NCI-H82 treated with DMSO at 0.1 percent for 48 hours (cell line): Measurements from ENCODE around the gene HPS5.
"Not testable (repeated sequence)": the region's sequence is repeated elsewhere in the genome, so short reads cannot be mapped to it uniquely, and the experiment has no call there.

Experiments used
- DNase-seq: peaks from one replicate; lab custom pipeline; 2025; ENCODE audit not compliant: unreplicated experiment; lab: John Stamatoyannopoulos, UW

The HPS5 gene, protein sequence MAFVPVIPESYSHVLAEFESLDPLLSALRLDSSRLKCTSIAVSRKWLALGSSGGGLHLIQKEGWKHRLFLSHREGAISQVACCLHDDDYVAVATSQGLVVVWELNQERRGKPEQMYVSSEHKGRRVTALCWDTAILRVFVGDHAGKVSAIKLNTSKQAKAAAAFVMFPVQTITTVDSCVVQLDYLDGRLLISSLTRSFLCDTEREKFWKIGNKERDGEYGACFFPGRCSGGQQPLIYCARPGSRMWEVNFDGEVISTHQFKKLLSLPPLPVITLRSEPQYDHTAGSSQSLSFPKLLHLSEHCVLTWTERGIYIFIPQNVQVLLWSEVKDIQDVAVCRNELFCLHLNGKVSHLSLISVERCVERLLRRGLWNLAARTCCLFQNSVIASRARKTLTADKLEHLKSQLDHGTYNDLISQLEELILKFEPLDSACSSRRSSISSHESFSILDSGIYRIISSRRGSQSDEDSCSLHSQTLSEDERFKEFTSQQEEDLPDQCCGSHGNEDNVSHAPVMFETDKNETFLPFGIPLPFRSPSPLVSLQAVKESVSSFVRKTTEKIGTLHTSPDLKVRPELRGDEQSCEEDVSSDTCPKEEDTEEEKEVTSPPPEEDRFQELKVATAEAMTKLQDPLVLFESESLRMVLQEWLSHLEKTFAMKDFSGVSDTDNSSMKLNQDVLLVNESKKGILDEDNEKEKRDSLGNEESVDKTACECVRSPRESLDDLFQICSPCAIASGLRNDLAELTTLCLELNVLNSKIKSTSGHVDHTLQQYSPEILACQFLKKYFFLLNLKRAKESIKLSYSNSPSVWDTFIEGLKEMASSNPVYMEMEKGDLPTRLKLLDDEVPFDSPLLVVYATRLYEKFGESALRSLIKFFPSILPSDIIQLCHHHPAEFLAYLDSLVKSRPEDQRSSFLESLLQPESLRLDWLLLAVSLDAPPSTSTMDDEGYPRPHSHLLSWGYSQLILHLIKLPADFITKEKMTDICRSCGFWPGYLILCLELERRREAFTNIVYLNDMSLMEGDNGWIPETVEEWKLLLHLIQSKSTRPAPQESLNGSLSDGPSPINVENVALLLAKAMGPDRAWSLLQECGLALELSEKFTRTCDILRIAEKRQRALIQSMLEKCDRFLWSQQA

DNA sequence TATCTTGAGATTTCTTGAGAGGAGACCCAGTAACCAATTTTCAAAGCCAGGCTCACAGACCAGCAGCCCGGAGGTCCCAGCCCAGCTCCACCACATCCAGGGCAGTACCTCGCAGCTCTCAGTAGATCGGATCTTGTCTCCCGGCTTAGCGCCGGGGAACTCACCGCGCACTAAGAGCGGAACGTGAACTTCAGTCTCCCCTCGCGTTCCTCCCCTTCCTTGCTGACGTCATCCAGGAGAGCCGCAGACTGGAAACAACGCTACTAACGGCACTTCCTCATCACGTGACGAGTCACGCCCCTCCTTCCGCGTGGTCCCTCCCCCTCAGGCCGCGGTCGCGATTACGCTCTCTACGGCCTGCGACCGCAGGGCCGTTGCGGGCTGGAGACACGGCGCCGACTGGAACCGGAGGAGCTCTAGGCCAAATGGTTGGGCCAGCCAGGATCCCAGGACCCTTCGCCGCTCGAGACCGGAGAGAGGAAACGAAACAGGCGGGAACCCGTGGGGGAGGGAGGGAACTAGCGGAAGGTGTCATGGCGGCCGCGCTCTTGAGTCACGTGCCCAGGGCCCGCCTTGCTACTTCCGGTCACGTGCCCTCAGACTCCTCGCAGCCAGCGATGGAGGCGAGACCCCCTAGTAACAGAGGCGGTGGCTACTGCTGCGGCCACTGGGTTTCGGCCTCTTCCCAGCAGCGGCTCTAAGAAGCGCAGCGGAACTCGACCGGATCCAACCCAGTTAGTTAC, at the start of gene HPS5, which contains the start of gene GTF2H1:
HPS5 (minus strand) TSS at position 172 of the 743 bp plus-strand sequence. CDS start 4,282 bp downstream, outside the sequence.
GTF2H1 (plus strand) TSS at position 599 of the 743 bp plus-strand sequence. CDS start 10,508 bp downstream, outside the sequence.
- DNase-seq = peak; percentile 92

DNA sequence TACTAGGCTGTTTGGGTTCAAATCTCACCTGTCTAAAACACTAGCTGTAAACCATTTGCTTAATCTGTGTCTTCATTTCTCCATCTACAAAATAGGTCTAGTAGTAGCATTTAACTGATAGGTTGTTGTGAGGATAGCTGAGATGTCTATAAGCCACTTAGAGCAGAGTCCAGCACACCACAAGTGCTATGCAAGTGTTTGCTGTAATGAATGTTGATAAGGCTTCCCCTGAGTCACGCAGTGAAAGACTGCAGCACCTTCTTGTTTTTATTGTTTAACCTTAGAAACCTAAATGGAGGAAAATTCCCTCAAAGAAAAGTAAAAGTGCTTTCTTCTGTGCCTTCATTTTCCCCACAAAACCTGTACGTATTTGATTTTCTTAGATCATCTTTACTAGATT, 49.3 kb upstream of the HPS5 start:
- DNase-seq = no peak

DNA sequence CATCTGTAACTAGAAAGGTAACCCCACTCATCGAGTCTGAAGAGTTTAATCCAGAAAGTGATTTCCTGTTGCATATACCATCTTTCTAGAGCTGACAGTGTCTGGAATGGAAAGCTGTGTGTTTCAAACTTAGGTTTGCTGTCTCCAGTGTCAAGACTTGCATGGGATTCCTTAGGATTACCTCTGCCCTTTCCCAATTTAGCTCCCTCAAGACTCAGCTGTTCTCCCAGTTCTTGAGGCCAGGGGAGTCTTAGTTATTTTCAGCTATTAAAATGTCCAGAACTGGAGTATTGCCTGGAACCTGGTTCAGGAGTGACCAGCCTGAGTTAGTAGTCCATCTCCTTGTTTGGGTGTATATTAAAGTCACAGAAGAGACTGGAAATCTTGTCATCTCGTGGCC, 47.5 kb upstream of the HPS5 start:
- no peak for DNase-seq

DNA sequence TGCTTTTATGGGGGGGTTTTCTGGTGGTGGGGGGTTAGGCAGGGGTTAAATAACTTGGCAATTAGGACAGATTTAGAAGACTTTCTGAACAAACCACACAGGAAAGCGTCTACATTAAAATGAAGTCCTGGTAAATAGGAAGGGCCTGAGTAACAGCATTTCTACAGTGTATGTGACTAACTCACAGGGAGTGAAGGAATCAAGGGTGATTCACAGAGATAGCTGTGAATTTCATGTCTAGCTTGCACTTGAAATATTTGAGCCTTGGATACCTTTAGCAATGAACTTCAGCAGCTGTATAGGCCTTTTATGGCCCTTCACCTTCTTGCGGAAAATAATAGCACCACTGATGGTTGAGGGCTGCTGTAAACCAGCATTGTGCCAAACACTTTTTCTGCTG, 46.3 kb upstream of the HPS5 start:
- DNase-seq = no peak

DNA sequence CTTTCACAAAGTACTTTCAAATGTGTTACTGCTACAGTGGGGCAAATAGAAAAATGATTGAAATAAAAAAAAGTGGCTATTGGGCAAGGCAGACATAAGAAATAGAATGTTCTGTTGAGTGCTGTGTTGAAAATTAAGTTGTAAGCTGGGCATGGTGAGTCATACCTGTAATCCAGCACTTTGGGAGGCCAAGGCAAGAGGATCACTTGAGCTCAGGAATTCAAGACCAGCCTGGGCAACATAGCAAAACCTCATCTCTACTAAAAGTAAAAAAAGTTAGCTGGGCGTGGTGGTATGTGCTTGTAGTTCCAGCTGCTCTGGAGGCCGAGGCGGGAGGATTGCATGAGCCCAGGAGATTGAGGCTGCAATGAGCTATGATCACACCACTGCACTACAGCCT, 45.5 kb upstream of the HPS5 start:
- DNase-seq = no peak

DNA sequence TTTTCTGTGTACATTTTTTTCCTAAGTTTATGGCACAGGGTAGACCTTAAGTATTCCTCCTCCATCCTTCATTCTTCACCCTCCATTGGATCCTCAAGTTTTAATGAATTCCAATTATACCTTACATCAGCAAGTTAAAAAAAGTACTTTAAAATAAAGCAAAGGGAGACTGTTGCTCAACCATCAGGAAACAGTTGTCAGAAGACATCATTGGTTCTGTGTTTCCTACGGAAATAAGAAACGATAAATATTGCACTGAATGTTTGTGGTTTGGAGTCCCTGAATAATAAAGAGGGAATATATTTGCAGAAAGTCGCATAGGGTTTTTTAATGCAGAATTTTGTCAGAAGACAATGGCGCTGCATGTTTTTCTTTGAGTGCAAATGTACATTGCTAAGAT, 44.3 kb upstream of the HPS5 start:
- DNase-seq = no peak

DNA sequence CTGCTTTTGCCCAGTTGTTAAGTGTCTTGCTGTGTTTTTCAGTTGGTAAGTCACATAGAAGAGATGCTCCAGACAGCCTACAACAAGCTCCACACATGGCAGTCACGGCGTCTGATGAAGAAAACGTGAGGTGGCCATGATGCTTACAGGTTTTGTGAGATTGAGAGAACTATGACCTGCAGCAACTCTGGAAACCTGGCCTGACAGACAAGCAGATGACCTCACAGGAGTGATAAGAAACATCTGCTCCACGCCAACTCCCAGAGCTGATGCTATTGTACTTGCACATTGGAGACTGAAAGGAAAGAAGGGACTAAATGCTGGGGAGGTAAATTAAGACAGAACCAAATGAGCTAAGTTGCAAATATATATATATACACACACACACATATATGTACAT, 43.8 kb upstream of the HPS5 start:
- DNase-seq = no peak

DNA sequence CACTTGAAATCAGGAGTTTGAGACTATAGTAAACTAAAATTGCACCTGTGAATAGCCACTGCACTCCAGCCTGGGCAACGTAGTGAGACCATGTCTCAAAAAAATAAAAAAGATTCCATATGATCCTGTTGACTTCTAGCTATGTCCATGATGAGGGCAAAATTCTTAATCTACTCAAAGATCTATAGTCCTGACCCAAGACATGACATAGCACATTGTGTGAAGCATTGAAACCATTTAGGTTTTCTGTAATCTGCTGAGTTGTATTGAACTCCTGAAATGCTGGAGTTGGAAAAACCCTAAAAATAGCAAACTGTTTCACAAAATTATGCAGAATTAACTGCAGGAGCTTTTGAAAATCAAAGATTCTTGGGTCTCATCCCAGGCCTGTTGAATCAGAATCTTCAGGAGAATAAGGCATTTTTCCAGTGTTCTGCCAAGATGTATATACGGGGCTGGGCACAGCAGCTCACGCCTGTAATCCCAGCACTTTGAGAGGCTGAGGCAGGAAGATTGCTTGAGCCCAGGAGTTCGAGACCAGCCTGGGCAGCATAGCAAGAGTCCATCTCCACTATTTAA, 42.6 kb upstream of the HPS5 start:
- DNase-seq = no peak

DNA sequence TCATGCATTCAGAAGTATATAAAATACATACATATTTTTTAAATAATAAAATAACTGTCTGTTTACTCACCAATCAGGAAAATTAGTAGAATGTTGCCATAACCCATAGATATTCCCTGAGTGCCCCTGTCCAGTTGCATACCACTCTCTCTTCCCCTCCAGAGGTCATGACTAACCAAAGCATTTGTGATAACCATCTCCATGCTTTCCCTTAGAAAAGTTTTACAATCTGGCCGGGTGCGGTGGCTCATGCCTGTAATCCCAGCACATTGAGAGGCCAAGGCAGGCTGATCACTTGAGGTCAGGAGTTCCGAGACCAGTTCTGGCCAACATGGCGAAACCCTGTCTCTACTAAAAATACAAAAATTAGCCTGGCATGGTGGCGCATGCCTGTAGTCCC, 39.2 kb upstream of the HPS5 start:
- no peak for DNase-seq

DNA sequence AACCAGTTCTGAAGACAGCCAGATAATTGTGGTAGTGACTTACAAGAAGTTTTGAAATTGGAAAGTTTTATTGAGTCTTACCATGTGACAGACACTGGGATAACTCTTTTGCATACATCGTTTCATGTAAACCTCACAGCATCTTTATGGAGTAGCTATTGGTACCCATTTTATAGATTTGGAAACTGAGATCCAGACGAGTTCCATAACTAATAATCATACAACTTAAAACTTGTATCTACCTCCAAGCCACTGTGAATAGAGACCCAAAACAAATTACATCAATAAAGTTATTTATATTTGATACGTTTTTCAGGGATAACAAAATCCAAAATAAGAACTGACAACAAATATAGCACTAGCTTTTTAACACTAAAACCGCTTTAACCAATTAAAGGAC, 36.7 kb upstream of the HPS5 start:
- no peak for DNase-seq

DNA sequence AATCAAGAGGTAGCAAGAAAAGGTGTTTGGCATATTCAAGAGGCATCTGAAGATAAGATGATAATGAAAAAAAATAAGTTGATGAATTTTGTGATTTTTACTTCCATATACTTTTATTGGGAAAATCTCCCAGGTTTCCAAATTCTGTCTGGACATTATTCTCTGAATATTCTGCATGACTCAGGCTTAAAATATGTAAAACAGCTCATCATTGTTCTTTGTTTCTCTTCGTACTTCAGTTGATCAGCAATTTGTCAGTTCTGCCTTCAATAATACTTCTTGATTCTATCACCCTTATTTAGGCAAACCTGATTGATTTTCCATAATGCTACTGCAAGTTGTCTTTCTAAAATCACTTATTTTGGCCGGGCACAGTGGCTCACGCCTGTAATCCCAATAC, 30.6 kb upstream of the HPS5 start:
- DNase-seq = no peak

DNA sequence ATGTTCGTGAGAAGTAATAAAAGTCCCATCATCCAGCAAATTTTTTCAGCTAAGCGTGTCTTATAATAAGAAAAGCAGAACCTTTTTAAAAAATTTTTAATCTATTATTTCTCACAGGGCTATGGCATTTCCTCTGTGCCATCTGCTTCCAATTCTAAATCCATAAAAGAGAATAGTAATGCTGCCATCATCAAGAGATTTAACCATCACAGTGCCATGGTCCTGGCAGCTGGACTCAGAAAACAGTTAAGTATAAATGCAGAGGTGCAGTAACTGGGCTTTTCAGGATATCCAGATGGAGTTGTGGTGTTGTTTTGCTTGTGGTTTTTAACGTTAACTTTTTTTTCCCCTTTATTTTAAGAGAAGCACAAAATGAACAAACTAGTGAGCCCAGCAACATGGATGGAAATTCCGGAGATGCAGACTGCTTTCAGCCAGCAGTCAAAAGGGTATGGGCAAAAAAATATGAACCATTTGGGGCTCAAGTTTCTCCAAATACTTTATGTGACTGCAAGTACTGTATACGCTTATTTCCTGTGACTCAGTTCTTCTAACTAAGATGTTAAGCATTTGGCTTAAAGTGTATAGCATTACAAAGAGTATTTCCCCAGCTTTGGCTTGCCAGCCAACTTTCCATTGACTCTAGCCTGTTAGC, 25.7 kb upstream of the HPS5 start:
- DNase-seq = no peak

DNA sequence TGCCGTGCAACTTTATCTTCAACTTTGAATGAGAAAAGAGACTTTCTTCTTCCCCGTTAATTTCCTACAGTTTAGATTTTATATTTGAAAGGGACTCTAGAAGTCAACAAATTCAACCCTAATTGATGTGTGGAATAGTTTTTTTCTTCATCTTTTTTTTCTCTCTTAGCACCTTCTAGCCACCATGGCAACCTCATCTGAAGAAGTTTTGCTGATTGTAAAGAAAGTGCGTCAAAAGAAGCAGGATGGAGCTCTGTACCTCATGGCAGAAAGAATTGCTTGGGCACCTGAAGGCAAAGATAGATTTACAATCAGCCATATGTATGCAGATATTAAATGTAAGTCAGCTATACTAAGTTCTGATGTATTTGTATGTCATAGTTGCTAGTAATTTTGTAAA, 11.0 kb upstream of the HPS5 start:
- DNase-seq = no peak

DNA sequence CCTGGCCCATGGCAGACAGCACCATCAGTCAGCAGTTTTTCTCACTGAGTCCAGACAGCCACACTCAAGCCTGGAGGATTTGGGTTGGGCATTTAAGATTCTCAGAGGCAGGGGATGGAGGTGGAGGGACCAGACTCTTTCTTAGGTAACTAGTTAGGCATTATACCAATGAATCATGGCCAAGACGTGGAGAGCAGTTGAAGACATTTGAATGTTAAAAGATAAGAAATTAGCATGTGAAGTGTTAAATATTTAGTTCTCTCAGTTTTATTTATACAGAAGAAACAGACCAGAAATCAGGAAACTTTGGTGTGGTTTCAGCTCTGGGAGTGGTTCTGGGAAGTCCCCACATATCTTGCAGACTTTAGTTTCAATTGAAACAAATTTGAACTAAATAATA, 10.4 kb upstream of the HPS5 start:
- DNase-seq = no peak

DNA sequence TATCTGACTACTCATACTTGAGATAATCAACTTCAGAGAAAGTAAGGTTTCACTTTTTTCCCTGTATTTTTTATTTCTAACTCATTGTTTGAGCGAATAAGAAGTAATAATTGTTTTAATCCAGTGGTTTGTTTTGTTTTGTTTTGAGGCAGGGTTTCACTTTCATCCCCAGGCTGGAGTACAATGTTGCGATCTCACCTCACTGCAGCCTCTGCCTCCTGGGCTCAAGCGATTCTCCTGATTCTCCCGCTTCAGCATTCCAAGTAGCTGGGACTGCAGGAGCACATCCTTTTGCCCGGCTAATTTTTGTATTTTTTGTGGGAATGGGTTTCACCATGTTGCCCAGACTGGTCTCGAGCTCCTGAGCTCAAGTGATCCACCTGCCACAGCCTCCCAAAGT, 9.0 kb upstream of the HPS5 start:
- no peak for DNase-seq

DNA sequence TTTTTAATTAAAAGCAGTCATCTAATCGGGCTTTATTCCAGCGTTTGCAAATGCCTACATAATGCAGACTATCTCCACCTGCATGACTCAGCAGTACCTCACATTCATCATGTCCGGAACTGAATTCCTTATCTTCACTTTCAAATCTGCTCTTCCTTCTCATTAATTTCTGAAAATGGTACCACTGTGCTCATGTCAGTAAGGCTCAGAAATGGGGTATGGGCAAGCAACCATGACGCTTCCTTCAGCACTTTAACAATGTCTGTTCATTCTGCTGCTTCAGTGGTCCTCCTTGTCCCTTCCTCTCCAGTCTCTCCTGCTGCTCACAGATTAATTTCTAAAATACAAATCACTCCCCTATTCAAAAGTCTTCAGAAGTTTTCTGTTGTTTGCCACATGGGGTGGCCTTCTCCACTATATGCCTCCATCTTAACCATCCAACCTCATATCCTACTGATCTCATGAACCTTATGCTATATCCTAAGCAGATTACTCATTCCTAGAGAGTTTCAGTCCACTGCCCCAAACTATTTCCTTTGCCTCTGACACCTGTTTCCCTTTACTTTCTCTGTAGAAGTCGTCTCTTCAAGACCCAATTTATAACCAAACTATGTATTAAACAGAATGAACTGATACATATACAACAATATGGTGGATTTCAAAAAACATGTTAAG, 7.4 kb upstream of the HPS5 start:
- no peak for DNase-seq

DNA sequence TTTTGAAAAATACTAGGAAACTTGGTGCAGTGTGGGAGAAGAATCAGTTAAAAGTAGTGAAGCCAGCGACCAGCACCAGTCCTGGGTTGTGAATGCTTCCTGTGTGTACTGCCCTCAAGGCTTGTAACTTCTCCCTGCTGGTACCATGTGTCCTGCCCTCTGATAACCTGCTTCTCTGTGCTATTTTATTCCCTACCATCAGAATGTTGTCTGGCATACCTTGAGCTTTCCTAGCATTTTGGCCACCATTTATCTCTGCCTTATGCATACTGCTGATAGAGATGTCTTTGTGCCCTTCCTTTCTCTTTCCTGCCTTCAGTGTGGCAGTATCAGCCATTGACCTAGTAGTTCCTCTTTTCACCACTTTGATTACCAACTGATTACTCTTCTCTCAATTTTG, 2.4 kb upstream of the HPS5 start:
- no peak for DNase-seq

DNA sequence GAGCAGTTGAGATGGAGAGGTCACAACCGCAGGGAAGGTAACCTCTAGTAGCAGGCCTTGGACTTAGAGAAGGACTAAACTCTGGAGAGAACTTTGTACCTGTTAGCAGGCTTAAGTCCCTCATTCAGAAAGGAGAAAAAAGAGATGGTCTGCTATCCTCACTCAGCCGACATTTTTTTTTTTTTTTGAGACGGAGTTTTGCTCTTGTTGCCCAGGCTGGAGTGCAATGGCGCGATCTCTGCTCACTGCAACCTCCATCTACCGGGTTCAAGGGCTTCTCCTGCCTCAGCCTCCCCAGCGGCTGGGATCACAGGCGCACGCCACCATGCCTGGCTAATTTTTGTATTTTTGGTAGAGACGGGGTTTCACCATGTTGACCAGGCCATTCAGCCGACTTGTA, 1.9 kb upstream of the HPS5 start:
- not testable (repeated sequence) for DNase-seq

DNA sequence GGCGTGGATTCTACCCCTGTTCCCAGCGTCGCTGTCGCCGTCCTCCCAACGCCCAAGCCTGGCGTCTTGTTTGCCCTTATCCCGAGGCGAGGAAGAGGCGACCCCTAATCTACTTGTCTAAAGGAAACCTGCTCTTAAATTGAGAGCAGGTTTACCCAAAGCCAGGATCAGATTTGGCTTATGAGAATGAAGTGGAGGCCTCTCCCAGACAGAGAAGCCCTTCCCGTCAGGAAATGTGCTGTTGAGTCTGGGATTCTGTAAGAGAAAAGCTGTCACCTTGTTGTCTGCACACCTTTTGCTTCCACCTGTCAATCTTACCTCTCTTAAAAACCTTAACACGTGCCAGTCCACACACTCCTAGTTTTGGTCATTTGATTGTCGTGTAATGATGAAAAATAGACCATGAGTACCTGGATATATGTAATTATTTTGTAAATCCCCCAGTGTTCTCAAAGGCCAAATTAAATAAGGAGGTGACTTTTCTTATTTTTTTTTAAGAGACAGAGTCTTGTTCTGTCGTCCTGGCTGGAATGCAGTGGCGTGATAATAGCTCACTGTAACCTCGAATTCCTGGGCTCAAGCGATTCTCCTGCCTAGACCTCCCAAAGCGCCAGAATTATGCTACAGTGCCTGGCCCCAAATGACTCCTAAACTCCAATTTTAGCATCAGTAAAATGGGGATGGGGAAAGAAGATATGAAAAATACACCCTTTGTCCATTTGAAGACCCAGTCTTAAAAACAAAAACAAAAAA, 1.1 kb upstream of the HPS5 start:
- DNase-seq = no peak
